ENCODE results near the gene PIP5K1A. TPM values are rescaled to one million over a fixed set of nuclear protein-coding genes. Genes with fewer than 3 reads are reported as not detected.

The PIP5K1A gene
- total and polyA plus RNA-seq, 9 of the 15 experiments (the other 6 are each of a cell fraction or from before 2014, with no cell fraction given): 1.9 to 42.4 (median 18.8) TPM

- peak; percentile 92 for TF ChIP-seq MGA (IDR thresholded peaks at IDR 0.05)
- TF ChIP-seq NCOR1 (IDR thresholded peaks at IDR 0.05): no peak
- TF ChIP-seq DMBX1 (CRISPR knock-in tag; IDR thresholded peaks at IDR 0.05; ENCODE audit: borderline replicate concordance): no peak
- no peak for TF ChIP-seq TSHZ1 (CRISPR knock-in tag; IDR thresholded peaks at IDR 0.05)
- TF ChIP-seq ZBTB49 (CRISPR knock-in tag; IDR thresholded peaks at IDR 0.05; ENCODE audit: borderline replicate concordance): no peak
- TF ChIP-seq SOX6 (IDR thresholded peaks at IDR 0.05): no peak
- TF ChIP-seq GABPB2 (CRISPR knock-in tag; conservative IDR thresholded peaks at IDR 0.05): no peak
- TF ChIP-seq POLR2AphosphoS5 (IDR thresholded peaks at IDR 0.05; ENCODE audit: control insufficient read depth, insufficient read depth, low read depth, low read length): peak; percentile 72
- TF ChIP-seq BDP1 (IDR thresholded peaks at IDR 0.05; ENCODE audit: insufficient read depth, insufficient read length): no peak
Observed at GRCh38 chr1:151198254-151199127, at the start of gene PIP5K1A (continued).

Measured in K562 (cell line).